Measurements from ENCODE around the gene ANGPTL2. TPM values are rescaled to one million over a fixed set of nuclear protein-coding genes. Genes with fewer than 3 reads are reported as not detected.

The ANGPTL2 gene
- total and polyA plus RNA-seq, 2 donors, result 37.7 to 94.6 TPM

DNA sequence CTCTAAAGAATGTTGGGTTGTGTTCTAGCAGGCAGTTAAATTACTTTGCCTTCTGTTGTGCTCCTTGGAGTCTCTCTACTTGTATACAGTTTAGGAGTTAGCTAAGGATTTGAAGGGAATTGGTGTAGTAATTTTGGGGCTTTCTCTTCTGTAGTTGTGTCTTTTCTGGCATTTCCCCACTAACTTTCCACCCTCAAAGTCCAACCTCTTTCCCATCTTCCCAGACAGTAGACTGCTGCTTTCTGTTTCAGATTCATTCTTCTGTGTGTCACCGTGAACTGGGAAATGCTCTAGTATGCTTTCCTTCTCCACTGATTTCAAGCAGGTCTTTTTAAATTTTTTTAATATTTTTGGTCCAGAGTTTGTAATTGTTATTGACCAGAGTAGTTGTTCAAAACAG, 4.5 kb upstream of the ANGPTL2 start:
- DNase-seq (ENCODE audit: extremely low spot score), result no peak
- Histone ChIP-seq H3K36me3 (ENCODE audit: insufficient read depth) (no peaks in the 10 kb centered on the region), H3K4me1 (ENCODE audit: insufficient read depth) (no peaks in the 10 kb centered on the region), H3K27ac (ENCODE audit: low read depth) (no peak overlapping the region), H3K4me3 (ENCODE audit: low read depth, low read length) (no peak overlapping the region)
- WGBS, result 62% methylated on average over 1 of the region's 1 CpG

DNA sequence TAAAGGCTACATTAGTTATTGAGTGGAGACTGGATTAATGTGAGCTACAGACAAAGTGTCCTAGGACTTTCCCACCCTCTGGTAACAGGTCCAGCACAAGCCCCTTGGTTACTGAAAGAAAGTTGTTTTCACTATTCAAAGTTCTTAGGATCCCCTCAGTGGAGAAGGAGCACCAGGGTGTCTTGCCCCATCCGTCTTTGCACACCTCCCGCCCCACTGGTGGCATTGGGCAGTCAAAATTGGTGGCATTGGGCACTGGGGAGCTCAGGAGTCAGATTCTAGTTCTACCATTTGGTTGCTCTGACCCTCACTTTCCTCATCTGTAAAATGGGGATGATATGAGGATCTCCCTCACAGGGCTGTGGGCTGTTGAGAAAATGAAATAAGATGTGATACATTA, 2.4 kb upstream of the ANGPTL2 start:
- 98% methylated on average over 2 of the region's 2 CpGs for WGBS
- Histone ChIP-seq H3K36me3 (ENCODE audit: insufficient read depth) (no peaks in the 10 kb centered on the region), H3K4me3 (ENCODE audit: low read depth, low read length) (no peak overlapping the region), H3K27ac (ENCODE audit: low read depth) (no peak overlapping the region), H3K4me1 (ENCODE audit: insufficient read depth) (no peaks in the 10 kb centered on the region)
- no peak for DNase-seq (ENCODE audit: extremely low spot score)

DNA sequence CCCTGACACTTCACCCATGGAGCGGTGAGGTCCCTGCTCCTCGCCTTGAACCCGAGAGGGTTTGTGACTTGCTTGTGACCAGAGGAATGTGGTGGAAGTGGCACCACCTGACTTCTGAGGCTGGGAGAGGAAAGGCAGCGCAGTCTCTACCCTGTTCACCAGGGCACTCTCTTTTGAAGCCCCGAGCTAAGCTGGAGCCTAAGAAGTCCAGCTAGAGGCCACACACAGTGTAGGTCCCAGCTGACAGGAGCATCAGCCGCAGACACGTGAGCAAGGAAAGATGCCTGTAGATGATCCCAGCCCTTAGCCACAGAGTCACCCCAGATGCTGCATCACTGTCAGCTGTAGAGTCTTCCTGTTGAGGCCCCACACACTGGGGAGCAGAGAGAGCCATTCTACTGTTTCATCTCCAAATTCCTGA, 1.7 kb upstream of the ANGPTL2 start:
- 87% methylated on average over 7 of the region's 7 CpGs for WGBS
- Histone ChIP-seq H3K27ac (ENCODE audit: low read depth) (no peak overlapping the region), H3K4me3 (ENCODE audit: low read depth, low read length) (no peak overlapping the region), H3K36me3 (ENCODE audit: insufficient read depth) (no peaks in the 10 kb centered on the region), H3K4me1 (ENCODE audit: insufficient read depth) (no peaks in the 10 kb centered on the region)
- DNase-seq (ENCODE audit: extremely low spot score), result no peak

DNA sequence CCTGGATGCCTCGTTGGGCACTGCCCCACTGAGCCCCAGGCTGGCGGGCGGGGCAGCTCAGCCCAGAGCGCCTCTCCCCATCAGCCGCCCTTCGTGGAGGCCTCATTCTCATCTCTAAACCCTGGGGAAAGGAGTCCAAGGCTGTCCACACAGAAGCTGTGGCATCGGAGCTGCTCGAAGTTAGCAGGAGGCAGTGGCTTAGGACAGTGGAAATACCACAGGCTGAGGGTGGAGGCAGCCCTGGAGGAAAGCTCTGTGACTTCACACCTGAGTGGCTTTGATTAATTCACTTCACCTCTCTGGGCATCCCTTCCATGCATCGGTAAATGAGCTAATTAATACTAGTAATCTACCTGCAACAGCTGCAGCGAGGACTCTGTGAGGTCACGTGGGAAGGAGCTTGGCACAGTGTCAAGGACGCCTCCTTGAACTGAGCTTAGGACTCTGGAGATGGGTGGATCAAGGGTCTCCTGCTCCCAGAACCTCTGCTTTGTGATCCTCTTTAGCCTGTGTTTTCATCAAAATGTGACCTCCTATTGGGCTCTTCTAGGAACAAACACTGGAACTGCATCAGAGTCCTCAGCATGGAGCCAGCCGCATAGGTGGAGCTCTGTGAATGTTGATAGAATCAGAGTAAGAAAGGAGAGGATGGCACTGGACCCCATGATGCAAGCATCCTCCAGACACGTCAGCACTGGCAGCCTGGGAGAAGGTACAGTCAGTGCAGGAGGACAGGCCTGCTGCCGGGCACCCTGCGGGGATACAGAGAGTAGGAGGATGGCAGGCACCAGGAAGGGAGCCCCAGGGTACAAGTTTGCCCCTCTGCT, 842 bp upstream of the ANGPTL2 start:
- H3K4me3 ChIP-seq (ENCODE audit: low read depth, low read length), result no peak overlapping the region
- no peak for DNase-seq (ENCODE audit: extremely low spot score)
- peak overlapping the region; percentile 54 for H3K27ac ChIP-seq (ENCODE audit: low read depth)
- 28% methylated on average over 16 of the region's 16 CpGs for WGBS
- H3K36me3 ChIP-seq (ENCODE audit: insufficient read depth), result no peaks in the 10 kb centered on the region
- no peaks in the 10 kb centered on the region for H3K4me1 ChIP-seq (ENCODE audit: insufficient read depth)

DNA sequence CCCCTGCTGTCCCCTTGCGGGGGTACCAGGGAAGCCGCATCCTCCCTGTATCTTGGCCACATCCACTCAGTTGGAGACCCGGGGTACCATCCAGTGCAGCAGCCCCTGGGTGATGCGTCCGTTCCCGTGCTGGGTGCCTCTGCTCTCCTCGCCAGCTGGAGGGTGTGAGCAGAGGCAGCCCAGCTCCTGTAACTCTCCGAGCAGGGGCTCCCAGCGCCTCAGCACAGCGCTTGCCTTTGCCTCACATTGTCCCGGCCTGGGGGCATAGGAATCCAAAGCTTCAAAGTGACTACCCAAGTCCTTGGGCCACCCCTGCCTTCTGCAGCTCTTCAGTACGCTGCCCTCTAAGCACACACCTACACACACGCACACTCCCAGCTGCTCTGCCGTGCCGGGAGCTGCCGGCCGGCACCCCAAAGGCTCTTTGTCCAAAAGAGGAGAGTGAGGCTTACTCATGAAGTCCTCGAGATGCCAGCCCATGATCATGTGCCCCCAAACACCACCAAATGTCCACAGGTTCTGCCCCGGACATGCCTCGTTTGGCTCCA, 733 bp downstream of the ANGPTL2 start:
- Histone ChIP-seq H3K4me3 (ENCODE audit: low read depth, low read length) (peak overlapping the region; percentile 35), H3K27ac (ENCODE audit: low read depth) (peak overlapping the region; percentile 81), H3K4me1 (ENCODE audit: insufficient read depth) (no peaks in the 10 kb centered on the region), H3K36me3 (ENCODE audit: insufficient read depth) (no peaks in the 10 kb centered on the region)
- WGBS, result 9% methylated on average over 20 of the region's 20 CpGs
- no peak for DNase-seq (ENCODE audit: extremely low spot score)

DNA sequence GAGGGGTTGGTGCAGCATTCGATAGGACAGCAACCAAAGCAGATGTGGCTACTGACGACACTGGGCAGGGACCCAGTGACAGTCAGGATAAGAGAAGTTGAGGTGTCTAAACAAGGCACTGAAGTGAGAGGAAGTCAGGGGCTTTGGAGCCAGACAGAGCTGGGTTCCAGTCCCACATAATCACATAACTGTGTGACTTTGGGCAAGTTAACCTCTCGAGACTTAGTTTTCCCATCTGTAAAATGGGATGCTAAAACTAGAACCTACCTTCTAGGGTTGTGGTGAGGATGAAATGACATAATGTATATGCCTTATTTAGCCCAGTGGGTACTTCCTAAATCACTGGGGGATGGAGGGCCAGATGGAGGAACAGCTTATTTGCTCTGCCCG, 3.1 kb downstream of the ANGPTL2 start:
- WGBS, result 91% methylated on average over 4 of the region's 4 CpGs
- Histone ChIP-seq H3K27ac (ENCODE audit: low read depth) (no peak overlapping the region), H3K4me3 (ENCODE audit: low read depth, low read length) (no peak overlapping the region), H3K36me3 (ENCODE audit: insufficient read depth) (no peaks in the 10 kb centered on the region), H3K4me1 (ENCODE audit: insufficient read depth) (no peaks in the 10 kb centered on the region)
- no peak for DNase-seq (ENCODE audit: extremely low spot score)

DNA sequence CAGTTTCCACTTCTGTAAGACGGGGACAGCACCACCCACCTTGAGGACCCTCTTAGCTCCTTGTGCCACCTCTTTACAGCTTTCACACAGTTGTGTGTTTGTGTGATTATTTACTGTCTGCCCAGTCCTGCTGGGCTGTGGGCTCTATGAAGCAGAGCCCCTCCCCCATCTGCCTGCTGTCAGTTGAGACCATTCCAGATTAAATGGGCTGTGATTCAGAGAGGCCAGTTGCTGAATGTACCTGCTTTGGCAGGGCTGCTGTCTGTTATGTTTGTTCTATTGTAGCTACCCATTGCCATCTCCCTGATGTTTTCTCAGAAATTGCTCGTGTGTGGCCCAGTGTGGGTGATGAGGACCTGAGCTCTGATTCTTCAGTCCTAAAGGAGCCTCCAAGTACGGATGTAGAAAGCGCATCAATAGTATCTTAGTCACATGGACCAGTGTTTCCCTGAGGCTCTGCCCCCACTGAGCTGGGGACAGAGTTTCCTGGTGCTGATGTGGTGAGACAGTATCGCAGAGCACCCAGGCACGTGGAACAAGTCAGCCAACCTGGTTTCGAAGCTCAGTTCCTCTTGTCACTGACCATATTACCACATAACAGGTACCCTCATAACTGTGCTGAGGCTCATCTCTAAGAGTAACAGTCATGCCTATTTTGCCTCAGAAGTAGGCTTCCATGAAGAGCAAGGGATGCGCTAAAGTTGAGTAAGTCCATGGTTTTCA, 3.7 kb downstream of the ANGPTL2 start:
- Histone ChIP-seq H3K36me3 (ENCODE audit: insufficient read depth) (no peaks in the 10 kb centered on the region), H3K27ac (ENCODE audit: low read depth) (no peak overlapping the region), H3K4me3 (ENCODE audit: low read depth, low read length) (no peak overlapping the region), H3K4me1 (ENCODE audit: insufficient read depth) (no peaks in the 10 kb centered on the region)
- no peak for DNase-seq (ENCODE audit: extremely low spot score)
- WGBS, result 86% methylated on average over 8 of the region's 8 CpGs

DNA sequence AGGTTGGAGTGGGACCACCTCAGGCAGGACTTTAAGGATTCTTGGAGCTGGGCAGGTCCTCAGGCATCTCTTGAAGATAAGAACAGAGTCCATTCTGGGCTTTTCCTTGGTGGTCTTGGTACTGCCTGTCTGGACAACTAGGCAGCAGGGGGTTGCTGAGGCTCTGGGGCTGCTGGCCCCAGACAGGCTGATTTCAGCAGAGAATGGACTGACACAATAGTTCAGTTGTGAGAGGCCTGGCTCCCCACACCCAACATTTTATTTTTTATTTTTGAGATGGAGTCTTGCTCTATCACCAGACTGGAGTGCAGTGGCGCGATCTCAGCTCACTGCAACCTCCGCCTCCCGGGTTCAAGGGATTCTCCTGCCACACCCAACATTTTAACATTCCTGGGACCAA, 4.6 kb downstream of the ANGPTL2 start:
- DNase-seq (ENCODE audit: extremely low spot score), result no peak
- Histone ChIP-seq H3K4me3 (ENCODE audit: low read depth, low read length) (no peak overlapping the region), H3K4me1 (ENCODE audit: insufficient read depth) (no peaks in the 10 kb centered on the region), H3K27ac (ENCODE audit: low read depth) (no peak overlapping the region), H3K36me3 (ENCODE audit: insufficient read depth) (no peaks in the 10 kb centered on the region)
- 89% methylated on average over 4 of the region's 4 CpGs for WGBS

DNA sequence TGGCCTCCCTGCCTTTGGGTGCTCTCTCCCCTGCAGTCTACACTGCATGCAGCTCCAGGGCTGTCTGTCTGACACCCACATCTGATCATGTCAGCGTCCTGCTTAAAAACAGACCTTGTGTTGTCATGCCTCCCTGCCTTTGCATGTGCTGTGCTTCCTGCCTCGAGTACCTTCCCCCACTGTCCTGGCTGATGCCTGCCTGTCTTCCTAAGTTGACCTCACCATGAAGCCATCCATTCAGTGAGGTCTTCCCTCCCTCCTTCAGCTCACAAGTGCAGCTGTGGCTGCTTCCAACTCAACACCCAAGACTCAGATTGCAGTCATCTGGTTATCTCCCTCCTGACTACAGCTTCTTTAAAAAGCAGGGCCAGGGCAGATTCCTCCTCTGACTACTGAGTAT, 5.5 kb downstream of the ANGPTL2 start:
- H3K4me1 ChIP-seq (ENCODE audit: insufficient read depth), result no peaks in the 10 kb centered on the region
- no peak overlapping the region for H3K27ac ChIP-seq (ENCODE audit: low read depth)

DNA sequence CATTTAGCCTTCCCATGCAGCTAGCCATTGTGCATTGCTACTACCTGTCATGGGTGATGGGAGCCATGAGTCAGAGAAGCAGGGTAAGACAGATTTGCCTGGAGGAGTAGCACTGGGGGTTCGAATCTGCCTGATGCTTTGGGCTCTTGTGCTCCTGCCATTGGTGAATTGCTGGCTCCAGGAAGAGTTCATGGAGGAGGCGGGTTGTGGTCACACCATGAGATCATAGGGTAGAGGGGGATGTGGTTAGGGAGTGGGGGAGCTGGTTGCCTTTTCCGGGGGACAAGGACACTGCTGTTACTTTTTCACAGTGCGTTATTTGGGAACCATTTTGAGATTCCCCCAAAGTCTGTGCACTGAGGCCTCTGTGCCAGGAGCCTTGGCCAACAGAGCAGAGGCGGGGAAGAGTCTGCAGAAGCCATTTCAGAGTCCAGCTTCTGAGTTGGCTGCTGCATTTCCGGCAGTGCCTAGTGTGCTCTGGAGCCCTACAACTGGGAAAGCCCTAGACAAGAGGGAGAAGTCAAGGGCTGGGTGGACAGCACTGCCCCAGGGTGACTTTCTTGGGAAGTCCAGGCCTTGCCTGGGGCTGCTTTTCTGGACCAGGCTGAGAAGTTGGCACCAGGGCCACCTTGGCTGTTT, 6.2 kb downstream of the ANGPTL2 start:
- no peak for DNase-seq (ENCODE audit: extremely low spot score)
- H3K4me1 ChIP-seq (ENCODE audit: insufficient read depth), result no peaks in the 10 kb centered on the region
- H3K36me3 ChIP-seq (ENCODE audit: insufficient read depth), result no peaks in the 10 kb centered on the region
- H3K4me3 ChIP-seq (ENCODE audit: low read depth, low read length), result no peak overlapping the region
- no peak overlapping the region for H3K27ac ChIP-seq (ENCODE audit: low read depth)
- 86% methylated on average over 6 of the region's 6 CpGs for WGBS

More for the DNA sequence above, 5.5 kb downstream of the ANGPTL2 start:
- Histone ChIP-seq H3K4me3 (ENCODE audit: low read depth, low read length) (no peak overlapping the region), H3K36me3 (ENCODE audit: insufficient read depth) (no peaks in the 10 kb centered on the region)
- 80% methylated on average over 2 of the region's 2 CpGs for WGBS
- DNase-seq (ENCODE audit: extremely low spot score), result no peak

DNA sequence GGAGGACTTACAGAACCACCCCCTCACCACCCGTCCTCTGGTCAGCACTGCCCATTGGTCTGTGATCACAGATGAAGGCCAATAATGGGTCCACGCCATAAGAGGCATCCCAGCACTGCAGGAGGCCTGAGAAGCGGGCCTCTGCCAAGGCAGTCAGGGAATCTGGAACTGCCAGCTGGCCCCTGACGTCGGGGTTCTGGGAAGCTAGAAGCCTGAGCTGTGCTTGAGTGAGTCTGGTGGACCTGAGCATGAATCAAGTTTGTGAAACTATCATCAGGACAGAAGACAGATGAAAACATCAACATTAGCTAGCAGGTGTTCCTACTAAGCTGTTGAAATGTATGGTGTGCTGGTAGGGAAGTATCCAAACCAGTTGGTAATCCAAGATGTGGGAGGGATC, 7.8 kb downstream of the ANGPTL2 start:
- no peak overlapping the region for H3K4me3 ChIP-seq (ENCODE audit: low read depth, low read length)
- DNase-seq (ENCODE audit: extremely low spot score), result no peak
- H3K36me3 ChIP-seq (ENCODE audit: insufficient read depth), result no peaks in the 10 kb centered on the region
- H3K27ac ChIP-seq (ENCODE audit: low read depth), result no peak overlapping the region
- no peaks in the 10 kb centered on the region for H3K4me1 ChIP-seq (ENCODE audit: insufficient read depth)
- WGBS, result 80% methylated on average over 5 of the region's 5 CpGs

DNA sequence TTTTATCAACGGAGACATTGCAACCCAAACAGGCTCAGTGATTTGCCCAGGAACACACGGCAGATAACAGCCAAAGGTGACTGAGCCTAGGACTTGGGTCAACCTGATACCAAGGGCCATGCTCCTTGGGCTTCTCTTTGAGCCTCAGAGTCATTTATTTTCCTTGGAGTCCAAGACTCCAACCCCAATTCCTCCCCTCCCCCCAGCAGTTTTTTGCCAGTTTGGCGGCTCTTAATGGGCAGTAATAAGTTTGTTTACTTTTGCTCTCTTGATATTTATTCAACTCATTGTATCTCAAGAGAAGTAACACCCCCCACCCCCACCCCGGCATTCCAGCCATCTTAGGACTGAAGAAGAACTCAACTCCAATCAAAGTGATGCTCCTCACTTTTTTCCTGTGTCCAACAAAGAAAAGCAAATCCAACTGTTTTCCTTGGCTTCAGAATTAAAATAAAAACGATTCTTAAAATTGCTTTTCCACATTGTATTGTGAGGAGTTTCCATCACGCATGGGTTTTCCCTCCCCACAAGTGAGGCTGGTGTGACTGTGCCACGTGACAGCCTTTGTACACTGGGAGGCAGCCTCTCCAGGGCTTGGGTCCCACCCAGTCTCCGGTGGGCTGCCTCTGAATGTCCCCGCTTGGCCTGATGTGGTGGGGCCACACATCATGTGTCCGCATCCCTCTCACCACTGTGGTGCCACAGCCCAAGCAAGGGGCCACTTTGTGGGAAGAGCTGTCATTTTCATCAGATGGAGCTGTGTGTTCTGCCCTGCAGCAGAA, 9.1 kb downstream of the ANGPTL2 start:
- 83% methylated on average over 10 of the region's 10 CpGs for WGBS
- DNase-seq (ENCODE audit: extremely low spot score), result no peak
- no peaks in the 10 kb centered on the region for H3K4me1 ChIP-seq (ENCODE audit: insufficient read depth)
- no peaks in the 10 kb centered on the region for H3K36me3 ChIP-seq (ENCODE audit: insufficient read depth)
- no peak overlapping the region for H3K4me3 ChIP-seq (ENCODE audit: low read depth, low read length)
- no peak overlapping the region for H3K27ac ChIP-seq (ENCODE audit: low read depth)

DNA sequence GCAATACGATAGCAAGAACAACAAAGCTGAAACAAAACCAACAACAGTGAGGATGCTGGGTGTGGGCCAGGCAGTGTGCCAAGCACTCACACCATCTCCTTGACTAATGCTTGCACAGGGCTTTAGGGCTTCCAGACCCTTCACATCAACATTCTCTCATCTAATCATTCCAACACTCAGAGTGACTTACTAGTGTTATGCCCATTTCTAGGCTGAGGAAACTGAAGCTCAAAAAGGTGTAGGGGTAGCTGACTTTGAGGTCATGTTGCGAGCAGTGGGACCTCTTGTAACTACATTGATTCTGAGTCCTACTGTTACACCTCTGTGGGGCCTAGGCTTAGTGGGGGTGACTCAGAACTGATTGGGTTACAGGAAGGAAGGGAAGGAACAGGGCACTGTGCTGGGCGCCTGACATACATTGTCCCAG, 9.7 kb downstream of the ANGPTL2 start:
- no peak for DNase-seq (ENCODE audit: extremely low spot score)
- no peak overlapping the region for H3K27ac ChIP-seq (ENCODE audit: low read depth)
- WGBS, result 87% methylated on average over 3 of the region's 3 CpGs
- no peaks in the 10 kb centered on the region for H3K4me1 ChIP-seq (ENCODE audit: insufficient read depth)
- H3K4me3 ChIP-seq (ENCODE audit: low read depth, low read length), result no peak overlapping the region
- no peaks in the 10 kb centered on the region for H3K36me3 ChIP-seq (ENCODE audit: insufficient read depth)
